GM12878 (cell line): ENCODE measurements around the gene LY9. TPM values are rescaled to one million over a fixed set of nuclear protein-coding genes. Genes with fewer than 3 reads are reported as not detected.

ENCODE experiments used
- E2F8 ChIP-seq: fragments of 450-650 bp; IDR thresholded peaks from 2 replicates; pipeline ENCODE4 v1.6.1; 2018; ENCODE audit warnings: mild to moderate bottlenecking, low read depth, moderate library complexity; ENCODE audit not compliant: partially characterized antibody
- HDGF ChIP-seq: fragments of 450-650 bp; IDR thresholded peaks from 2 replicates; pipeline ENCODE4 v1.6.1; 2016; ENCODE audit warnings: antibody characterized with exemption
- JUNB ChIP-seq: IDR thresholded peaks from 2 replicates; pipeline ENCODE4 v1.6.1; 2016; ENCODE audit warnings: antibody characterized with exemption, mild to moderate bottlenecking
- MEF2B ChIP-seq: fragments of 450-650 bp; IDR thresholded peaks from 2 replicates; pipeline ENCODE4 v1.6.1; 2018; ENCODE audit warnings: mild to moderate bottlenecking, moderate library complexity; ENCODE audit not compliant: partially characterized antibody, poor library complexity, severe bottlenecking
- RB1 ChIP-seq: fragments of 450-650 bp; formaldehyde crosslinking; IDR thresholded peaks from 2 replicates; pipeline ENCODE4 v1.6.1; 2017; ENCODE audit warnings: mild to moderate bottlenecking, borderline replicate concordance
- REST ChIP-seq: IDR thresholded peaks from 2 replicates; pipeline ENCODE4 v1.6.1; 2012; ENCODE audit warnings: mild to moderate bottlenecking, low read depth, low read length
- ZNF24 ChIP-seq: fragments of 450-650 bp; IDR thresholded peaks from 2 replicates; pipeline ENCODE4 v1.6.1; 2017; ENCODE audit warnings: antibody characterized with exemption, mild to moderate bottlenecking
- polyA plus RNA-seq, 11 experiments: library from polyadenylated mRNA; depleted of rRNA in 4 of 11; unstranded in 6 of 11; stranded (reverse) in 5 of 11; fragments of >200 nt; fragmentation: Nextera tagmentation in 4 of 11; fragmentation: Illumina TruSeq in 1 of 11; extraction: Ambion mirVana in 4 of 11; extraction: Trizol in 1 of 11; gene quantifications; 1 replicate in 1 of 11; 2 replicates in 10 of 11; pipeline versions ENCODE4 v1.2.1 to v1.2.3, GENCODE V29; 2011 to 2016; ENCODE audit warnings: inconsistent platforms in 2 of 11, missing spikeins in 2 of 11, low read depth in 1 of 11
- total RNA-seq, 4 experiments: library from RNA; depleted of rRNA in 3 of 4; stranded (reverse); fragments of >200 nt in 3 of 4; fragmentation: Illumina TruSeq in 1 of 4; extraction: Trizol in 1 of 4; gene quantifications; 2 replicates each; pipeline versions ENCODE4 v1.2.1 to v1.2.3, GENCODE V29; 2013 to 2021
- TF ChIP-seq, protein P1 (sequence below): fragments of 450-650 bp; formaldehyde crosslinking; IDR thresholded peaks from 2 replicates; pipeline ENCODE4 v1.4.0; 2020; ENCODE audit warnings: mild to moderate bottlenecking, moderate library complexity
- TF ChIP-seq, protein P2 (sequence below), 3 experiments: IDR thresholded peaks in 2 of 3; conservative IDR thresholded peaks in 1 of 3; 2 replicates each; pipeline ENCODE4 v1.5.1; 2011; ENCODE audit warnings: low read depth in 3 of 3, low read length in 3 of 3, mild to moderate bottlenecking in 3 of 3, control low read depth in 2 of 3, moderate library complexity in 2 of 3, inconsistent platforms in 1 of 3, mixed read lengths in 1 of 3; ENCODE audit not compliant: control insufficient read depth in 2 of 3, insufficient read depth in 1 of 3; ENCODE audit errors: extremely low read depth in 1 of 3
- TF ChIP-seq, protein P3 (sequence below): fragments of 450-650 bp; IDR thresholded peaks from 2 replicates; pipeline ENCODE4 v1.6.1; 2017; ENCODE audit warnings: mild to moderate bottlenecking, moderate library complexity

LY9 gene
- total and polyA plus RNA-seq, 10 of the 15 experiments (the other 5 are each of a cell fraction or from before 2014, with no cell fraction given) = 2.7 to 12.5 (median 9.0) TPM

GRCh38 chr1:160767395-160768294 lies 28.3 kb upstream of the LY9 start (continued):
- TF ChIP-seq E2F8 = no peak
- peak; percentile 86 for TF ChIP-seq HDGF
- peak; percentile 92 for TF ChIP-seq ZNF24
- TF ChIP-seq, protein P1, sequence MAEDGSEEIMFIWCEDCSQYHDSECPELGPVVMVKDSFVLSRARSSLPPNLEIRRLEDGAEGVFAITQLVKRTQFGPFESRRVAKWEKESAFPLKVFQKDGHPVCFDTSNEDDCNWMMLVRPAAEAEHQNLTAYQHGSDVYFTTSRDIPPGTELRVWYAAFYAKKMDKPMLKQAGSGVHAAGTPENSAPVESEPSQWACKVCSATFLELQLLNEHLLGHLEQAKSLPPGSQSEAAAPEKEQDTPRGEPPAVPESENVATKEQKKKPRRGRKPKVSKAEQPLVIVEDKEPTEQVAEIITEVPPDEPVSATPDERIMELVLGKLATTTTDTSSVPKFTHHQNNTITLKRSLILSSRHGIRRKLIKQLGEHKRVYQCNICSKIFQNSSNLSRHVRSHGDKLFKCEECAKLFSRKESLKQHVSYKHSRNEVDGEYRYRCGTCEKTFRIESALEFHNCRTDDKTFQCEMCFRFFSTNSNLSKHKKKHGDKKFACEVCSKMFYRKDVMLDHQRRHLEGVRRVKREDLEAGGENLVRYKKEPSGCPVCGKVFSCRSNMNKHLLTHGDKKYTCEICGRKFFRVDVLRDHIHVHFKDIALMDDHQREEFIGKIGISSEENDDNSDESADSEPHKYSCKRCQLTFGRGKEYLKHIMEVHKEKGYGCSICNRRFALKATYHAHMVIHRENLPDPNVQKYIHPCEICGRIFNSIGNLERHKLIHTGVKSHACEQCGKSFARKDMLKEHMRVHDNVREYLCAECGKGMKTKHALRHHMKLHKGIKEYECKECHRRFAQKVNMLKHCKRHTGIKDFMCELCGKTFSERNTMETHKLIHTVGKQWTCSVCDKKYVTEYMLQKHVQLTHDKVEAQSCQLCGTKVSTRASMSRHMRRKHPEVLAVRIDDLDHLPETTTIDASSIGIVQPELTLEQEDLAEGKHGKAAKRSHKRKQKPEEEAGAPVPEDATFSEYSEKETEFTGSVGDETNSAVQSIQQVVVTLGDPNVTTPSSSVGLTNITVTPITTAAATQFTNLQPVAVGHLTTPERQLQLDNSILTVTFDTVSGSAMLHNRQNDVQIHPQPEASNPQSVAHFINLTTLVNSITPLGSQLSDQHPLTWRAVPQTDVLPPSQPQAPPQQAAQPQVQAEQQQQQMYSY (CRISPR knock-in tag) = 0 out of 2 replicates have a peak, but pooled peaks have one; percentile 29
- TF ChIP-seq, protein P2, sequence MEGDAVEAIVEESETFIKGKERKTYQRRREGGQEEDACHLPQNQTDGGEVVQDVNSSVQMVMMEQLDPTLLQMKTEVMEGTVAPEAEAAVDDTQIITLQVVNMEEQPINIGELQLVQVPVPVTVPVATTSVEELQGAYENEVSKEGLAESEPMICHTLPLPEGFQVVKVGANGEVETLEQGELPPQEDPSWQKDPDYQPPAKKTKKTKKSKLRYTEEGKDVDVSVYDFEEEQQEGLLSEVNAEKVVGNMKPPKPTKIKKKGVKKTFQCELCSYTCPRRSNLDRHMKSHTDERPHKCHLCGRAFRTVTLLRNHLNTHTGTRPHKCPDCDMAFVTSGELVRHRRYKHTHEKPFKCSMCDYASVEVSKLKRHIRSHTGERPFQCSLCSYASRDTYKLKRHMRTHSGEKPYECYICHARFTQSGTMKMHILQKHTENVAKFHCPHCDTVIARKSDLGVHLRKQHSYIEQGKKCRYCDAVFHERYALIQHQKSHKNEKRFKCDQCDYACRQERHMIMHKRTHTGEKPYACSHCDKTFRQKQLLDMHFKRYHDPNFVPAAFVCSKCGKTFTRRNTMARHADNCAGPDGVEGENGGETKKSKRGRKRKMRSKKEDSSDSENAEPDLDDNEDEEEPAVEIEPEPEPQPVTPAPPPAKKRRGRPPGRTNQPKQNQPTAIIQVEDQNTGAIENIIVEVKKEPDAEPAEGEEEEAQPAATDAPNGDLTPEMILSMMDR (IDR thresholded peaks at IDR 0.05 in 2 of 3, conservative IDR thresholded peaks at IDR 0.05 in 1 of 3; ENCODE audit: control insufficient read depth in 2 of 3, extremely low read depth in 1 of 3, insufficient read depth in 1 of 3, low read depth in 3 of 3, low read length in 3 of 3) = no peak
- TF ChIP-seq REST = no peak
- no peak for TF ChIP-seq MEF2B
- no peak for TF ChIP-seq JUNB
- TF ChIP-seq RB1 = no peak
- TF ChIP-seq, protein P3, sequence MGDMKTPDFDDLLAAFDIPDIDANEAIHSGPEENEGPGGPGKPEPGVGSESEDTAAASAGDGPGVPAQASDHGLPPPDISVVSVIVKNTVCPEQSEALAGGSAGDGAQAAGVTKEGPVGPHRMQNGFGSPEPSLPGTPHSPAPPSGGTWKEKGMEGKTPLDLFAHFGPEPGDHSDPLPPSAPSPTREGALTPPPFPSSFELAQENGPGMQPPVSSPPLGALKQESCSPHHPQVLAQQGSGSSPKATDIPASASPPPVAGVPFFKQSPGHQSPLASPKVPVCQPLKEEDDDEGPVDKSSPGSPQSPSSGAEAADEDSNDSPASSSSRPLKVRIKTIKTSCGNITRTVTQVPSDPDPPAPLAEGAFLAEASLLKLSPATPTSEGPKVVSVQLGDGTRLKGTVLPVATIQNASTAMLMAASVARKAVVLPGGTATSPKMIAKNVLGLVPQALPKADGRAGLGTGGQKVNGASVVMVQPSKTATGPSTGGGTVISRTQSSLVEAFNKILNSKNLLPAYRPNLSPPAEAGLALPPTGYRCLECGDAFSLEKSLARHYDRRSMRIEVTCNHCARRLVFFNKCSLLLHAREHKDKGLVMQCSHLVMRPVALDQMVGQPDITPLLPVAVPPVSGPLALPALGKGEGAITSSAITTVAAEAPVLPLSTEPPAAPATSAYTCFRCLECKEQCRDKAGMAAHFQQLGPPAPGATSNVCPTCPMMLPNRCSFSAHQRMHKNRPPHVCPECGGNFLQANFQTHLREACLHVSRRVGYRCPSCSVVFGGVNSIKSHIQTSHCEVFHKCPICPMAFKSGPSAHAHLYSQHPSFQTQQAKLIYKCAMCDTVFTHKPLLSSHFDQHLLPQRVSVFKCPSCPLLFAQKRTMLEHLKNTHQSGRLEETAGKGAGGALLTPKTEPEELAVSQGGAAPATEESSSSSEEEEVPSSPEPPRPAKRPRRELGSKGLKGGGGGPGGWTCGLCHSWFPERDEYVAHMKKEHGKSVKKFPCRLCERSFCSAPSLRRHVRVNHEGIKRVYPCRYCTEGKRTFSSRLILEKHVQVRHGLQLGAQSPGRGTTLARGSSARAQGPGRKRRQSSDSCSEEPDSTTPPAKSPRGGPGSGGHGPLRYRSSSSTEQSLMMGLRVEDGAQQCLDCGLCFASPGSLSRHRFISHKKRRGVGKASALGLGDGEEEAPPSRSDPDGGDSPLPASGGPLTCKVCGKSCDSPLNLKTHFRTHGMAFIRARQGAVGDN = peak; percentile 45; the same call in 1 of the 2 replicates
